ENCODE results near the gene WDFY2.
"Not testable (repeated sequence)": the region's sequence is repeated elsewhere in the genome, so short reads cannot be mapped to it uniquely, and the experiment has no call there.

Gene WDFY2

DNA sequence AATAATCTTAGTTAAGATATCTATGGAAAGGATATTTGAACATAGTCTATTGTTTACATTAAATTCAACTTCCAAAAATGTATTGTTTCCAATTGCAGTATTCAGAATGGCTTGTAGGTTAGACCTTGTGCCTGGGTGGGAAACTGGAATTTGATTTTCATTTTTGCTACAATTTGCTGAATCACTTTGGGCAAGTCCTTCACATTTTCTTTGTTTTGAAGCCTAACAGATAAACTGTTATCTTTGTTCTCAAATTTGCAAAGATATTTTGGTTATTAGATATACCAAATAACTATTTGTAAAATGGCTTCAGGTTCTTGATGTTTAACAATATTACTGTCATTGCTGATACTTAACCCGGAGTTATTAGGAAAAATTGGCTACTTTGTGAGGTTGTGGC lies 82.6 kb downstream of the WDFY2 start:
- no peak for DNase-seq (ENCODE audit: low read depth)

DNA sequence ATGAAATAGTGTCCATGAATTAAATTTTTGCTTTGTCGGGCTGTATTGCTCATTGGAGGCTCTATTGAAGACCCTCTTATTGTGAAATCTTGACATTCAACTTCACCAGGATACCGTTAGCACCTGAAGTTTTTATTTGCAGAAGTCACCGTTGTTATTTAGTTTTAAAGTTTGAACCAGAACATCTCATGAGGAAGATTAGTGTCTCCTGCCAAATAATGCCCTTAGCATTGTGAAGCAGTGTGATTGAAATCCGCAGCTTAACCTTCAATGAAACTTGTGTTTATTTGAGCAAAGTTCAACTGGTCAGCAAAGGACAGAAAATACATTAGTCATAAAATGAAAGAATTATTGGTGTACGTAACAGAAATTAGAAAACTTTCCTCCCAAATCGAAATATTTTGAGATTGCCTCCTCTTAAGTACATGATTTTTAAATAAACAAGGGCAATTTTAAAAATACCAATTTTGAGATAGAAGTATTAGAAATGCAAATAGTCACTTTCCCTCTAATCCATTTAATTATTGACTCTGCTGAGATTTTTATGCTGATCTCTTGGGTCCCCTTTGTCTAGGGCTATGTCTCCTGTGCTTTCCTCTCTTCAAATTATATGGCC lies 84.4 kb downstream of the WDFY2 start:
- no peak for DNase-seq (ENCODE audit: low read depth)

DNA sequence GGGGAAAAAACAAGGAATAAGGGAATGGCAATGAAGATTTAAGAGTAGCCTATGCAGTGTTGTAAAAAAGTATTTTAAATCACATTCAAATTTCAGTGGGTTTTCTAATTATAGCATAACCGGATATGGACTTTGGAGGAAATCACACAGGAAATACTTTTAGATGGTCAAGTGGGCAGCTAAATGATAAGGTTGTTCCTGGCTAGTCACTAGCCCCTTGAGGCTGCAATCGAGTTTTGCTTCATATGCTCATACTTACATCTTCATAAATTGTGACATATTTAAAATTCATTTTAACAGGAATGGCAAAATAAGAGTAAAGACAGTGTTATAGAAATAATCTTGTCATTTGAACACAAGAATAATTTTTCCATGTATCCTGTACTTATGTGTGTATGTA lies 88.9 kb downstream of the WDFY2 start:
- no peak for DNase-seq (ENCODE audit: low read depth)

DNA sequence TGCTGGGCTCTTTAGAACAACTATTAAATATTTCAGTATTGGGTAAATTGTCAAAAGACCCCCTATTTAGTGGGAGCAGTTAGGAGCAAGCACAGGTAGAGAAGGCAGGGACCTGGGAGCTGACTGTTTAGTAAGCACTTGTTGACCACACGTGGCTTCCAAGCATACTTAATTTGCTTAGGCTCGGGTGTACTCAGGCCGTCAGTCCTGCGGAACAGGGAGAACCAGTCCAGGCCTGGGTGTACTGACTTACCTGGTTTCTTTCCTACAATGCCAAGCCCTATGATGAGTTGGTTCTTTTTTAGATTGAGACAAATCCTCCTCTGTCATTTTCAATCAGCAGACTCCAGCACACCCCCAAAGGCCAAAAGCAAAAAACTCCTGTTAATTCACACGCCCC lies 90.0 kb downstream of the WDFY2 start:
- no peak for DNase-seq (ENCODE audit: low read depth)

DNA sequence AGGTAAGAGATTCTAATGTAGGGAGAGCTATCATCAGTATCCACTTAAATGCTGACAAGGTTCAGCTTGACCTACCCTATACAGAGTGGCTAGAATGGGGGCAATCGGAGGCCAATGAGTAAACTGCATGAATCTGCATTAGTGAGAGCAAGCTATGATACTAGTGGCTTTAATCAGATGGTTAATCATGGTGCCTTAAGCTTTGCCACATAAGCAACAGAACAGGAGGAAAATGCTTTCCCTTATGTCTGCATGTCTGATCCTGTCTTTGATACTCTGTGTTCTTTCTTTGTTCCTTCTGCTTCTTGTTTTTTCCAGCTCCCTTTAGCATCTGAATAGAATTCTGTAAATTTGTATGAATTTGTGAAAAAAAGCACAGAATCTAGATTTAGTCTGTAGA lies 91.1 kb downstream of the WDFY2 start:
- DNase-seq (ENCODE audit: low read depth): no peak

DNA sequence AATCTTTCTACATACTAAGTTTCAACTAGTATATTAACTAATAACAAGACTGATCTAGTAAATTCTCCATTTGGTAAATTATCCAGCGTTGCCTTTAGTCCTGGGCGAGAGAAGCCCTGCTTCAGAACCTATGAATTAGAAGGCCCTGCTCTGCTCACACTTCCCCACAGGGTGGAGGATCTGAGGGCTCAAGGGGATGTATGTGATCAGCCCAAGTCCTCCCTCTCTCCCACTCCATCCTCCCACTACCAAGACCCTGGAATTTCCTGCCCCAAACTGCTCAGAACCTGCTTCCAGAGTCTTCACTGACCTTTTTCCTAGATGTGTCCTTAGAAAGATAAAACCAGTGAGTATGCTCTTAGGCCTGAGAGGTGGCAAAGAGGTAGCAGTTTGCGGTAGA lies 91.6 kb downstream of the WDFY2 start:
- no peak for DNase-seq (ENCODE audit: low read depth)

DNA sequence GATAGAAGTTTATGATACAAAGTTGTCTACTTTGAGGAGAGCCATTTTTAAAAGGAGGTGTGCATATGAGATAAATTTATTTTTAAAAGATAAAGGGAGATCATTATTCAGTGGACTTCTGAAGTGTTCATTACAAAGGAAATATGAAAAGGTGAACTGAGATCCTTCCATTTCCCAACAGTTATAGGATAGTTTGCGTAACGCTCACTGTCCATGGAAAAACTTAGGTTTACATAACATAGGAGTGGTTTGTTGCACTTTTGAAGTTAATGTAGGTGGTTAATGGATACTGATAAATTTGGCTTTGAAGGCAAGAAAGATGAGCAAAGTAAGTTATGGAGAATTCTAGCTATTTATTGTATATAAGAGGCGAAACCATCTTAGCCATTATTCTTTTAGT lies 92.5 kb downstream of the WDFY2 start:
- DNase-seq (ENCODE audit: low read depth): no peak

DNA sequence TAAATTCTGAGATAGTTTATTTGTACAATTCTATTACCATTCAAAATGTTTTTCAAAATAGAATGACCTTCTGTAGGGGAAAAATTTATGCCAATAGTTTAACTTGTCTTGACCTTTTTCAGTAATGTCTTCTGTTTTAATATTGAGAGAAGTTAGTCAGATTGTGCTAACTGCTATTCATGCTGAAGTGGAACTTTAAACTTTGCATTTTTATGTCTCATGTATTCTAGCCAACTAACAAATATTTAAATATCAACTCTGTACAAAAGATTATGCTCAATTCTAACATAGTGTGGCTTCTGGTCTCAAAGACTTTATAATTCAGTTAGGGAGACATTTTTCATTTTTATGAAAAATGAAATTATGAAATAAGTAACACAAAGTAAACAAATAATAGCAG lies 94.2 kb downstream of the WDFY2 start:
- no peak for DNase-seq (ENCODE audit: low read depth)

DNA sequence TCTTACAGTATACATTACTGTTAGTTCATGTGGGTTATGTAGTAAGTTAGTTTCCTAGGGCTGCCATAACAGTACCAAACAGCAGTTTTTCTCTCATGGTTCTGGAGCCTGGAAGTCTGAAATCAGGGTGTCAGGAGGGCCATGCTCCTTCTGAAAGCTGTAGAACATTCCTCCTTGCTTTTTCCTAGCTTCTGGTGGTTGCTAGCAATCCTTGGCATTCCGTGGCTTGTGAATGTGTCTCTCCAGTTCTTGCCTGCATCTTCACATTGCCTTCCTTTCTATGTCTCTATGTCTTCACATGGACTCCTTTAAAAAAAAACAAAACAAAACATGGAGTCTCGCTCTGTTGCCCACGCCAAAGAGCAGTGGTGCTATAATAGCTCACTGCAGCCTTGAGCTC lies 95.4 kb downstream of the WDFY2 start:
- no peak for DNase-seq (ENCODE audit: low read depth)

DNA sequence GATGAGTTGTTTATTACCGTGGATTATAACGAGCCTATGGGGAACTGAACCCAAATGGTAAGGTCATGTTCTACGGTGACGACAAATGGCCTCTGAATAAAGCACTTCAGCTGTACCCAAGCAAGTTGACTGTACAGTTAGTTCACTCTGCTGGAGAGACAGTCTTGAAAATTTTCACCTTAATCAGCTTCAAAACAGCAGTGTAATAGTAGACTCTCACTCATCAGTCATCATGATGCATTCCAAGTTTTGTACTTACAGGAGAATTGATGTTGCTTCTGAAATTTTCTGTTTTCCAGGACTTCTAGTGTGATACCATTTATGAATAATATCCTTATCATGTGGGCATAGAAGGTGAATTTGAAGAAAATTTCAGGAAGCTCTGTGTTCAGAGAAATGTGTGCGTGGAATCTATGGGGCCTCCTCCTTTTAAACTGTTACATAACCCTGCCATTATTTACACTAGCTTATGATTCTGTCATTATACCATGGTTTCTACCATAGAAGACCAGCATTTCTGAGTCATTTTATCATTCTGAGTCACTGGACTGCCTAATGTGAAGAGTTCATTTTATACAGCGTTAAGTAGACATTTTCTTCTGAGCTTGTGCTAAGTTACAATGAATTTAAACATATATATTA lies 96.9 kb downstream of the WDFY2 start:
- DNase-seq (ENCODE audit: low read depth): no peak

DNA sequence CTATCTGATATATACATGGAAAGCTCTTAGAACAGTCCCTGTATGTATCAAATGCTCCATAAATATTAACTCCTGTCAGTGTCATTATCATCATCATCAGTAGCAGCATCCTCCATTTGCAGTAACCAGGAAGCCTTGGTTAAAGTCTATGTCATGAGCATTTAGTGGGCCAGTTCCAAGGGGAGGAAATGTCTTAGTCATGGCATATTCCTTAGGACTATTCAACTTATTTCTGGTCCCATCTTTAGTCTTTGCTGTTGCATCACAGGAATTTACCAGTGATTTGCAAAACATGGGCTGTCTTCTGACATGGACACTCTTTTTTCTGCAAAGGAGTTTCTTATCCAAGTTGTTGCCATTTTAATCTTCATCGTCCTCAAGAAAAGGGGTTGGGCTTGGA lies 98.4 kb downstream of the WDFY2 start:
- DNase-seq (ENCODE audit: low read depth): no peak

DNA sequence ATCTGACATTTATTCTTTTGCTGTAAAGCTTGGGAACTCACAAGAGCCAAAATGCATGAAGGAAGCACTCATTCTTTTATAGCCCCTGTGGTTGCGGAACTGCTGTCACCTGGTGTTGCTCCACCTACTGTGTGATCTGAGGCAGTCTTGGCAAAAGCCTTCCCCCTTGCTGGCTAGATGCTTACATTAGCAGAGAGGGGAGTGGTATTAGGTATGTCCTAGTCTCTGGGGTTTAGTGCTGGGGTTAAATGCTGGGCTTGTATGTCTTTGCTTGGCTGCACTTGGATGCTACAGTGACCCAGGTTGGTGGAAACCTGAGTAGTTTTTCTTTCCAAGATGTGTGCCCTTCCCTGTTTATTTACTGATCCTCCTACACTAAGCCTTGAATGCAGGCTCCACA lies 99.3 kb downstream of the WDFY2 start:
- no peak for DNase-seq (ENCODE audit: low read depth)

DNA sequence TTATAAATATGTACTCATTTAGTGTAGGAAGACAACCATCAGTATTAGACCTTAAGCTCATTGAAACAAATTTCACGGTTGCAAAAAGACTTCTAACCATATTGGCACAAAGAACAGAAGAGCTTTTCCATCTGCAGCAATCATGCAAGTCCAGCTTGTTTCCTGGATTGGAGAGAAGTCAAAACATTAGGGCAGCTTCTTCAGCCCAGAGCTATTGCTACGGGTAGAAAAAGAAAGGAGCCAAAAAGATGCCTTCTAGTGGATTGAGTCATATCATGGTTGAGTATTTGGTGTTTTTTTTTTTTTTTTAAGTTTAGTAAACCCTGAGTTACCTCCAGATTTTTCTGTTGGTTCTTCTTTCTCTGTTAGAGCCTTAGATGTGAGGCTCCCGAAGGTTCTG lies 99.8 kb downstream of the WDFY2 start:
- DNase-seq (ENCODE audit: low read depth): no peak

DNA sequence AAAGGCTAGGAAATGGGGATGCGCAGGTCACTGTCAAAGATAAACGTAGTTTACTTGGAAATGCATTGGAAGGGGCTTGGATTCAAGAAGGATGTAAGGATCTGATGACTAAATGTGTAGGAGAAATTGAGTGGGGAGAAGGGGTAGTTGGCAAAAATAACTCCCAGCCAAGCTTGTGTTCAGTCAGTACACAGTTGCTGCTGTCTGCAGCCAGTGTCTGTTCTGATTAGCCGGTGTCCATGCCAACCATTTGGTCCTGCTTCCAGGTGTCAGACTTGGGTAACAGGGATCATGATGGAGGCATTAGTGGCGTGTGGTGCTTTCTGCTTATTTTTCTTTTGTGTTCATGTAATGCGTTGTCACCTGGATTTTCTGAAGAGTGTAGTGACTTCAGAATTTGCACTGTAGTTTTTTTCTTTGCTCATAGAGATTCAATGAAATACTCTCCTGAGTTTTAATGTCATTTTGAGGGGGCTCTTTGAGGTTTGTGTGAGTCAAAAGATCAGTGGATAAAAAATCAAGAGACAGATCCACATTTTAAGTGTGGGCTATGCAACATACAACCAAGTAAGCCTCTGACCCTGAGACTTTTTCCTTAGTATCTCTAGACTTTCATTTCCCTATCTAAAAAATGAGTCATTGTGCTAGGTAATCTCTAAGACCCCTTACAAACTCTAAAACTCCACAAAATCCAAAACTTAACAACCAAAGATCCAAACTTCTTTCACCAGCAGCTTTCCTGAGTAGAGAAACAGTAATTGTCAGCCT lies 103.9 kb downstream of the WDFY2 start:
- no peak for DNase-seq (ENCODE audit: low read depth)

DNA sequence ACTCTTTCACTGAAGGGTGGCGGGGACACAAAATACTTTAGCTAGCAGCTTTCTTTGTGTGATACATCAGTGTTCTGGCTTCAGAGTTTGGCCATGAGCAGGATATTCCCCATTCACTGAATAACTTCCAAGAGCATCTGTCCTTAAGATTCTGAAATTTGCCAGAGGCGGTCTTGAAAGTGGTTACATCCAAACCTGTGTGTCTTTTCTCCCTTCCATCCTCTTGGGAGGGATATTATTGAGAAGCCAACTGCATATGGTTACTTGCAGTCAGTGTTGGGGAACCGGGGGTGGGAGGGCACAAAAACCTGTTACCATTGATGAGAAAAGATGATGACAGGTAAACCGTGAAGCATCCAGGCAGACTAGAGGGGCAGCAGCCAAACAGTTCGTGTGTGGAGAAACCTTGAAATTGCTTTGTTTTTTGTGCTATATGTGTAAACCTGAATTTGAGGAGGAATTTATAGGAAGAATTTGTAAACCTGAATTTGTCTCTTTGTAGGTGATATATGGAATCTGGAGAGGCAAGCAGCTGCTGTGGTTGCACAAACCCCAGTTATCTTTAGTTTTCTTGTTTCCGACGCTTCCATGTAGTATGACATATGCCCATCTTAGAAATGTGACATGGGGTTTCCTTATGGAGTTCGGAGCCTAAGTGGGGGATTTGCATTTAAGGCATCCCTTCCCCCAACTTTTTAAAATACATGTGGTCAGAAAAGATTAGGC lies 104.8 kb downstream of the WDFY2 start:
- no peak for DNase-seq (ENCODE audit: low read depth)

DNA sequence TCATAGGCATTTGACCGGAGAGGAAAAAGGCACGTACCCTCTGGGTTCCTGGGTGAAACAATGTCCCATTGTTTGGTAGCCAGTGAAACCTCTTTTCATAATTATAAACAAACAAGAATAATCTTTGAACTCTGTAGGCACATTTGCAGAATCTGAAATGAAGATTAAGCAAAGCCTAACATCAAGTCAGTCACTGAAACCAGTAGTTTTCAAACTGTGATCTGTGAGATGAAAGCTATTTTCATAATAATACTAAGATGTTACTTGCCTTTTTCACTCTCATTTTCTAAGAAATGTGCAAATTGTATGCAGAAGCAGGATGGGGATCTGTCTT lies 105.4 kb downstream of the WDFY2 start:
- DNase-seq (ENCODE audit: low read depth): no peak

DNA sequence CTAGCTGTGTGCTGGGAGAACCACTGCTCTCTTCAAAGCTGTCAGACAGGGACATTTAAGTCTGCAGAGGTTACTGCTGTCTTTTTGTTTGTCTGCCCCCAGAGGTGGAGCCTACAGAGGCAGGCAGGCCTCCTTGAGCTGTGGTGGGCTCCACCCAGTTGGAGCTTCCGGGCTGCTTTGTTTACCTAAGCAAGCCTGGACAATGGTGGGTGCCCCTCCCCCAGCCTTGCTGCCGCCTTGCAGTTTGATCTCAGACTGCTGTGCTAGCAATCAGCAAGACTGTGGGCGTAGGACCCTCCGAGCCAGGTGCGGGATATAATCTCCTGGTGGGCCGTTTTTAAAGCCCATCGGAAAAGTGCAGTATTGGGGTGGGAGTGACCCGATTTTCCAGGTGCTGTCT lies 111.4 kb downstream of the WDFY2 start:
- DNase-seq (ENCODE audit: low read depth): not testable (repeated sequence)

DNA sequence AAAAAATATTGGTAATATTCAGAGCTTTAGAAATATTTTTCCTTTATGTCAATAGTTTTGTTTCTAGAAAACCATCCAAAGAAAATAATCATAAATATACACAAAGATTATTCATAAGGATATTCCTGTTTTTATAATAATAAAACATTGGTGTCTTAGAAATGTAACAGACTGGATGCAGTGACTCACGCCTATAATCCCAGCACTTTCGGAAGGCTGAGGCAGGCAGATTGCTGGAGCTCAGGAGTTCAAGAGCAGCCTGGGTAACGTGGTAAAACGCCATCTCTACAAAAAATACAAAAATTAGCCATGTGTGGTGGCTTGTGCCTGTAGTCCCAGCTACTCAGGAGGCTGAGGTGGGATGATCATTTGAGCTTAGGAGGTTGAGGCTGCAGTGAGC lies 112.9 kb downstream of the WDFY2 start:
- DNase-seq (ENCODE audit: low read depth): no peak

DNA sequence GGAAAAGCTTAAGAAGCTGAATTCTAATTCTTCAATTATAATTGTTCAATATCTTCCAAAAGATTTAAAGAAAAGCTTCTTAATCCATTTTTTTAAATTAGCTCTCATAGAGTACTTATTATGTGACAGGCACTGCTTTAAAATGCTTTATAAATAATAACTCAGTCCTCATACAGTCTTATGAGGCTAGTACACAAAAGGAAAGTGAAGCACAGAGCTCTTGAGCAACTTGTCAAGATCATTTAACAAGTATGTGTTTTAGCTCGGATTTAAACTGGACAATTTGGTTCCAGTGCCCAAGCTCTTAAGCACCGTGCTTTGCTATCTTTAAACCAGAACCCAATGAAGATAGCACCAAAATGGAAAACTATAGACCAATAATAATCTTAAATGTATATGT lies 113.6 kb downstream of the WDFY2 start:
- DNase-seq (ENCODE audit: low read depth): no peak

DNA sequence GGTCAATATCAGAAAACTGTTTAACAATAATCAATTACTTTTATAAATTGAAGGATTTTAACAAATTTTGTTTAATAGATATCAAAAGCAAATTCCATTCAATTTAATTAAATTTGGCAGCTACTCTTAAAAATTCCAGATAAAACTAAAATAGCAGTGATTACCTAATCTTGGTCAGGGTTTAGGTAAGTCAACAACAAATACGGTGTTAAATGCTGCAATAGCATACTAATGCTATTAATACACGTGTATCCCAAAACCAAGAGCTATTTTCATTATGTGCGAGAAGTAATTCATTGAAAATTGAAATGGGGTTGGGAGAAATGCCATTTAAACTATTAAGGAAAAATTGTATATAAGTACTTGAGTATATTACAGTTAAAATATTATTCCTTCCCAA lies 114.1 kb downstream of the WDFY2 start:
- DNase-seq (ENCODE audit: low read depth): no peak

DNA sequence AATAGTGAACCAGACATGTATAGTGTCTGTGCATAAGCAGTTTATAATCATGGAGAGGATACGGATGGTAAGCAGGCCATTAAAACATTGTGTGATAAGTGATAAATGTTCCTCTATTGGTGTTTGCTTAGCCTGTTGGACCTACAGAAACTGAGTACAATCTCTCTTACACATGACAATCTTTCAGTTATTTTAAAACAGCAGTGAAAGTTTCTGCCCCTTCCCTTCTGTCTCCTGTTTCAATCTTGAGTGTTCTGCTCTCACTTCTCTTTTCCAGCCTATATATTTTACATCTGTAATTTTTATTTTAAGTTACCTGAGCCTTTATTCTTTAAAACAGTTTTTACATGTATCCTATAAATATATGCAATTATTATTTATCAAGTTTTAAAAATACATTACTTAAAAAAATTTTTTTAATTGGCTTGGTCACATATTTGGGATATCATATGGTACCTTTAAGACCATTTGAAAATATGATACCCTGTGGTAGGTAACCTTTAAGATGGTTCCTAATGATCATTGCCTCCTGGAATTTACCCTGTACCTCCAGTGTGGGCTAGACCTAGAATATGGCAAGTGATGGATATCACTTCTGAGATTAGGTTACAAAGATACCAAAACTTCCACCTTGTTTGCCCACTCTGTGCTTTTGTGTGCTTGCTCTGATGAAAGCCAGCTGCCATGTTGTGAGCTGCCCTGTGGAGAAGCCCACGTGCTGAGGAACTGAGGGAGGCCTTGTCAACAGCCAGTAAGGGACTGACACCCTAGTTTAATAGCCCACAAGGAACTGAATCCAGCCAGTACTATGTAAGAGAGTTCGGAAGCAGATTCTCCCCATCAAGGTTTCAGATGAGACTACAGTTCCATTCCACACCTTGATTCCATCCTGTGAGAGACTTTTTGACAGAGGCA lies 120.4 kb downstream of the WDFY2 start:
- no peak for DNase-seq (ENCODE audit: low read depth)

DNA sequence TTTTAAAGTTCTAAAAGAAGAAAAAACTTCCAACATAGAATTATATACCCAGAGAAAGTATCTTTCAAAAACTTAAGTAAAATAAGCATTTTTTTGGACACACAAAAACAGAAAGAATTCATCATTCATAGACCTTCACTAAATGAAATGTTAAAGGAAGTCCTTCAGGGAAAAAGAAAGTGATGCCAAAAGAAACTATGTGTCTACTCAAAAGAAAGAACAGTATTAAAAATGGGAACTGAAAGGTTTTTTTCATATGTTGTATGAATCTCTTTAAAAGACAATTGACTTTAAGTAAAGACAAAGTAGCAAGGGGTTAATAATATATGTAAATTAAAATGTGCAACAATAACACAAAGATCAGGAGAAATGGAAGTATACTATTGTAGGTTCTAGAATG lies 123.2 kb downstream of the WDFY2 start:
- DNase-seq (ENCODE audit: low read depth): no peak

Measured in stimulated activated CD4-positive, alpha-beta T cell treated with anti-CD3 and anti-CD28 coated beads, Interleukin-2, amount 100 ng/mL, for 4 hours (primary cell).